Measurements from ENCODE around the gene HRH1.

Gene HRH1

GRCh38 chr3:11271986-11272904, 118.0 kb downstream of the HRH1 start, which contains the start of gene ATG7:
ATG7 (plus strand) TSS chr3:11272397; CDS start chr3:11298696, 26,299 bp downstream.
- H3K4me1 ChIP-seq (ENCODE audit: control insufficient read depth, insufficient read depth, low read length): peaks cover 10% of the 10 kb centered on the region
- H3K4me3 ChIP-seq (ENCODE audit: low read depth, low read length): peak within 1 kb of the TSS; percentile 100
- no peaks in the 10 kb centered on the region for H3K27me3 ChIP-seq (ENCODE audit: control insufficient read depth, insufficient read depth, low read length)
- 0 out of 2 replicates have a peak, but pooled peaks cover 4% of the 10 kb centered on the region for H3K9me3 ChIP-seq (ENCODE audit: control insufficient read depth, insufficient read depth, low read length)
- H3K36me3 ChIP-seq (ENCODE audit: control insufficient read depth, insufficient read depth, low read length): no peaks in the 10 kb centered on the region
- H3K9ac ChIP-seq (ENCODE audit: low read depth, low read length): peak within 1 kb of the TSS; percentile 95
- H3K27ac ChIP-seq (ENCODE audit: low read depth, low read length): peak within 1 kb of the TSS; percentile 82

- H3K9me3 ChIP-seq (ENCODE audit: control insufficient read depth, insufficient read depth, low read length): 0 out of 2 replicates have a peak, but pooled peaks cover 4% of the 10 kb centered on the region
- H3K27ac ChIP-seq (ENCODE audit: low read depth, low read length): peak overlapping the region; percentile 82
- peak overlapping the region; percentile 100 for H3K4me3 ChIP-seq (ENCODE audit: low read depth, low read length)
- H3K27me3 ChIP-seq (ENCODE audit: control insufficient read depth, insufficient read depth, low read length): no peaks in the 10 kb centered on the region
- H3K4me1 ChIP-seq (ENCODE audit: control insufficient read depth, insufficient read depth, low read length): peaks cover 10% of the 10 kb centered on the region
- no peaks in the 10 kb centered on the region for H3K36me3 ChIP-seq (ENCODE audit: control insufficient read depth, insufficient read depth, low read length)
- peak overlapping the region; percentile 95 for H3K9ac ChIP-seq (ENCODE audit: low read depth, low read length)
Measured at GRCh38 chr3:11272906-11273574, 118.7 kb downstream of the HRH1 start.

DNA sequence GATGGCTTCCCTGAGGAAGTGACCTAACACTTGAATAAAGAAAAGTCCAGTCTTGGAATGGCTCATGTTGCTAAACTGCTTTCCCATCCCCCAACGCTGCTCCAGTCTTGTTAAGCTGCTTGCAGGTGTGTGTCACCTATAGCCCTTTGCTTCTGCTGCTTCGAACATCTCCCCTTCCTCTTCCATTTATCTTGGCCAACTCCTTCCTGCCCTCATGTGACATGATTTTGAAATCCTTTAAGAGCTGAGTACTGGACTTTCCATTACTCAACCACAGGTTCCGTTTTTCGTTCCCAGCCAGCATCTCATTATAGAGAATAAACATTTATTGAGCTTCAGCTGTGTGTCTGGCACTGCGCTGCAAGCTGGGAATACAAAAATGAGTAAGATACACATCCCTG, 119.6 kb downstream of the HRH1 start:
- Histone ChIP-seq H3K9ac (ENCODE audit: low read depth, low read length) (no peak overlapping the region), H3K27ac (ENCODE audit: low read depth, low read length) (no peak overlapping the region), H3K9me3 (ENCODE audit: control insufficient read depth, insufficient read depth, low read length) (0 out of 2 replicates have a peak, but pooled peaks cover 4% of the 10 kb centered on the region), H3K36me3 (ENCODE audit: control insufficient read depth, insufficient read depth, low read length) (no peaks in the 10 kb centered on the region), H3K4me1 (ENCODE audit: control insufficient read depth, insufficient read depth, low read length) (peaks cover 10% of the 10 kb centered on the region), H3K4me3 (ENCODE audit: low read depth, low read length) (no peak overlapping the region), H3K27me3 (ENCODE audit: control insufficient read depth, insufficient read depth, low read length) (no peaks in the 10 kb centered on the region)

- Histone ChIP-seq H3K4me1 (ENCODE audit: control insufficient read depth, insufficient read depth, low read length) (peaks cover 10% of the 10 kb centered on the region), H3K9ac (ENCODE audit: low read depth, low read length) (no peak overlapping the region), H3K9me3 (ENCODE audit: control insufficient read depth, insufficient read depth, low read length) (0 out of 2 replicates have a peak, but pooled peaks cover 4% of the 10 kb centered on the region), H3K36me3 (ENCODE audit: control insufficient read depth, insufficient read depth, low read length) (no peaks in the 10 kb centered on the region), H3K4me3 (ENCODE audit: low read depth, low read length) (no peak overlapping the region), H3K27me3 (ENCODE audit: control insufficient read depth, insufficient read depth, low read length) (no peaks in the 10 kb centered on the region), H3K27ac (ENCODE audit: low read depth, low read length) (no peak overlapping the region)
Measured at GRCh38 chr3:11274566-11275142, 120.4 kb downstream of the HRH1 start.

DNA sequence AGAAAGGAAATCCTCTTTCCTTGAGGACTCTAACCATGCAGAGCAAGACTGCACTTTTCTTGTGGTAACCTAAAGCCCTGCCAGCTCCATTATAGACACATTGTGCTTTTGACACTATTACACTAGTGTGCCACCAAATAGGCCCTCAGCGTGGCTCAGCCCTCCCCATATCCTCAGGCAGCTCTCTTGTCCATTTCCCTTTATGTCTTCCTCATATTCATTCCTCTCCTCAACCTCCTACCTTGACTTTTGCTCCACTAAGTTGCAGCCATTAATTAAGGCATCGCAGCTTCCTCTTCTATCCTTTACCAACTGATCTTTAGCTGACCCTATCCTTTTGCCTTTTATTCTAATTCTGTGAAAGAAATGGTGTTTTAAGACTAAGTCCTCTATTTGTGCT, 121.6 kb downstream of the HRH1 start:
- Histone ChIP-seq H3K27ac (ENCODE audit: low read depth, low read length) (no peak overlapping the region), H3K9me3 (ENCODE audit: control insufficient read depth, insufficient read depth, low read length) (0 out of 2 replicates have a peak, but pooled peaks cover 4% of the 10 kb centered on the region), H3K9ac (ENCODE audit: low read depth, low read length) (no peak overlapping the region), H3K36me3 (ENCODE audit: control insufficient read depth, insufficient read depth, low read length) (no peaks in the 10 kb centered on the region), H3K4me1 (ENCODE audit: control insufficient read depth, insufficient read depth, low read length) (peaks cover 10% of the 10 kb centered on the region), H3K27me3 (ENCODE audit: control insufficient read depth, insufficient read depth, low read length) (no peaks in the 10 kb centered on the region), H3K4me3 (ENCODE audit: low read depth, low read length) (no peak overlapping the region)

DNA sequence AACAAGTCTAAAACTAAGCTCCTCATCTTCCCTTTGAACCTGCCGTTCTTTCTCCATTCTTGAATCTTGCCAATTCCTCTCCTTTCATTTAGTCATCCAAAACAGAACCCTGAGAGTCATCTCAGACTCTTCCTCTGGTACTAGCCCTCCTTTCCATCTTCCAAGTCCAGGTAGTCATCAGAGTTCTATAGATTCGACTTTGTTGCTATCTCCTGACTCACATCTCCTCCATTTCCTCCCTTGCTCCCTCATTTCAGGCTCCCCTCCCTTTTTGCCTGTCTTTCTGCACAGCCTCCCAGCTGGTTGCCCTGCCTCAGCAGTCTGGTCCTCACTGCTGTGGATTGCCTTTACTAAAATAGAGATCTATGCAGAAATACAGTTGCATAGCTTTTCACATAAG, 122.6 kb downstream of the HRH1 start:
- no peak overlapping the region for H3K27ac ChIP-seq (ENCODE audit: low read depth, low read length)
- no peak overlapping the region for H3K9ac ChIP-seq (ENCODE audit: low read depth, low read length)
- peaks cover 6% of the 10 kb centered on the region for H3K4me1 ChIP-seq (ENCODE audit: control insufficient read depth, insufficient read depth, low read length)
- H3K4me3 ChIP-seq (ENCODE audit: low read depth, low read length): no peak overlapping the region
- 0 out of 2 replicates have a peak, but pooled peaks cover 4% of the 10 kb centered on the region for H3K9me3 ChIP-seq (ENCODE audit: control insufficient read depth, insufficient read depth, low read length)
- peaks cover 2% of the 10 kb centered on the region; the same call in 1 of the 2 replicates for H3K36me3 ChIP-seq (ENCODE audit: control insufficient read depth, insufficient read depth, low read length)
- H3K27me3 ChIP-seq (ENCODE audit: control insufficient read depth, insufficient read depth, low read length): no peaks in the 10 kb centered on the region

DNA sequence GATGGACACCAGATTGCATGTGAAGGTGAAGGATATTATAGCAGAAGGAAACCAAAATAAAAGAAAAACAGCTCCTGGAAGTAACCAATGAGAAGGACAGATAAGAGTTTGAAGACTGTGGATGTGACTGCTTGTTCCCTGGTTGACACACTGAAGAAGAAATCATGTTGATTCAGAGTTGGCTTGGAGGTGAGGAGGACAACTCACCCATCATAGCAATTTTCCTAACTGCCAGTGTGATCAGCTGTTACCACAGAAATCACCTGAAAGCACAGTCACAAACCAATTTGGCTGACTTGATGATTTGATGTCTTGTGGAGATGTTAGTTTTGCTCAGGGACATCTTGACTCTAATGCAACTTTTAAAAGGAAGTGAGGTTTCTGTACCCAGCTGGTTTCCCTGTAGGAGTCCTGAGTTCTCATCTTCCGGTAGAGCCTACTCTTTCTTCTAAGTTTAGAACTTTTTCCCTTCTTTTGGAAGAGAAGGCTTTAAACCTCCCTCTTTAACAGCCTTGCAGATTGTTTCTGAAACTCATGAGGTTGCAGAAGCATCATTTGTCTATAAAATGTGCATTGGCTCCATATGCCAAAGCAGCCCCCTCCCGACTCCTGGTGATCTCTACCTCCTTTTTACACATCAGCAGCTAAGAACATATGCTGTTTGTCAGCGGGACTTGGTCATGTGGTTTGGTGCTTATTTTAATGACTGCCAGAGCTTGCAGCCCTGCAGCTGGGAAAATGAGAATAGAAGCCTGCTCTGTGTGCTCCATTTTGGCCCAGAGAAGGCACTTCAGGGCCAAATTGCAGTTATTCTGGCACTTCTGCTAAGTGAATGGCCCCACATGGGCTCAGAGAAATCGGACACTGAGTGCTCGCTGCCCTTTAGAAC, 128.2 kb downstream of the HRH1 start:
- no peaks in the 10 kb centered on the region for H3K9me3 ChIP-seq (ENCODE audit: control insufficient read depth, insufficient read depth, low read length)
- no peak overlapping the region for H3K9ac ChIP-seq (ENCODE audit: low read depth, low read length)
- H3K27me3 ChIP-seq (ENCODE audit: control insufficient read depth, insufficient read depth, low read length): no peaks in the 10 kb centered on the region
- H3K36me3 ChIP-seq (ENCODE audit: control insufficient read depth, insufficient read depth, low read length): peaks cover 14% of the 10 kb centered on the region; the same call in 1 of the 2 replicates
- H3K27ac ChIP-seq (ENCODE audit: low read depth, low read length): no peak overlapping the region
- H3K4me1 ChIP-seq (ENCODE audit: control insufficient read depth, insufficient read depth, low read length): no peaks in the 10 kb centered on the region
- H3K4me3 ChIP-seq (ENCODE audit: low read depth, low read length): no peak overlapping the region

DNA sequence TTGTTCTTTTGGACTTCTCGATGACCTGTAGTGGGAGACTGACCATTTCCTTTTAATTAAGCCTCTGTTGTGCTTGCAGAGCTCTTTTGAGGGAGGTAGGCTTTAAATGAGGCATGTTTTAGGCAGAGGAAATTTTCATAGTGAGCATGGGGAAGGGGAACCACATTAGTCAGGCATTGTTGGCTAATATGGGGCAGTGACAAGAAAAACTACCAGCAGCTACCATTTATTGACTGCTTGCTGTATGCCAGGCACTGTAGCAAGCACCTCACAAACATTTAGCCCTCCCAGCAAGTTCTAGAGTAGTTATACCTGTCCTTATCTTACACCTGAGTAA, 128.8 kb downstream of the HRH1 start:
- H3K27me3 ChIP-seq (ENCODE audit: control insufficient read depth, insufficient read depth, low read length): no peaks in the 10 kb centered on the region
- no peak overlapping the region for H3K9ac ChIP-seq (ENCODE audit: low read depth, low read length)
- H3K4me3 ChIP-seq (ENCODE audit: low read depth, low read length): no peak overlapping the region
- H3K36me3 ChIP-seq (ENCODE audit: control insufficient read depth, insufficient read depth, low read length): peaks cover 14% of the 10 kb centered on the region; the same call in 1 of the 2 replicates
- H3K9me3 ChIP-seq (ENCODE audit: control insufficient read depth, insufficient read depth, low read length): no peaks in the 10 kb centered on the region
- no peaks in the 10 kb centered on the region for H3K4me1 ChIP-seq (ENCODE audit: control insufficient read depth, insufficient read depth, low read length)
- no peak overlapping the region for H3K27ac ChIP-seq (ENCODE audit: low read depth, low read length)

DNA sequence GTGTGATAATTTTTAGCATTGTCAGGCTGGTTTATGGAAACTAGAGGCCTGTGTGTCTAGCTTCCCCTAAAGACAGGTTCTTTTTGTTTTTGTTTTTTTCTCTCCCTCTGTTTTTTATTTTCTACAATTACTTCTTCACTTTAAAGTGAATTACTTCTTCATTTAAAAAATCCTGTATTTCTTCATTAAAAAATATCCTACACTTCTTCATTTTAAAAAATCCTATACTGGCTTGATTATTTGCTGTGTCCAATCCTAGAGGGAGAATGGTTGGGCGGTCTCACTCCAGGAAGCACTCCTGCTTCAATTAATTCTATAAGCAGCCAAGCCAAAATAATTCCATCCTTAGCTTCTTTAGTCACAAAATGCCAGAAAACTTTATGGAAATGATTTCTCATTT, 129.7 kb downstream of the HRH1 start:
- Histone ChIP-seq H3K36me3 (ENCODE audit: control insufficient read depth, insufficient read depth, low read length) (peaks cover 14% of the 10 kb centered on the region; the same call in 1 of the 2 replicates), H3K27me3 (ENCODE audit: control insufficient read depth, insufficient read depth, low read length) (no peaks in the 10 kb centered on the region), H3K4me3 (ENCODE audit: low read depth, low read length) (no peak overlapping the region), H3K4me1 (ENCODE audit: control insufficient read depth, insufficient read depth, low read length) (no peaks in the 10 kb centered on the region), H3K27ac (ENCODE audit: low read depth, low read length) (no peak overlapping the region), H3K9me3 (ENCODE audit: control insufficient read depth, insufficient read depth, low read length) (no peaks in the 10 kb centered on the region), H3K9ac (ENCODE audit: low read depth, low read length) (no peak overlapping the region)

GRCh38 chr3:11285471-11285870, 131.2 kb downstream of the HRH1 start:
- H3K27ac ChIP-seq (ENCODE audit: low read depth, low read length): no peak overlapping the region
- no peak overlapping the region for H3K9ac ChIP-seq (ENCODE audit: low read depth, low read length)
- no peak overlapping the region for H3K4me3 ChIP-seq (ENCODE audit: low read depth, low read length)
- no peaks in the 10 kb centered on the region for H3K4me1 ChIP-seq (ENCODE audit: control insufficient read depth, insufficient read depth, low read length)
- no peaks in the 10 kb centered on the region for H3K27me3 ChIP-seq (ENCODE audit: control insufficient read depth, insufficient read depth, low read length)
- H3K36me3 ChIP-seq (ENCODE audit: control insufficient read depth, insufficient read depth, low read length): peaks cover 14% of the 10 kb centered on the region; the same call in 1 of the 2 replicates
- H3K9me3 ChIP-seq (ENCODE audit: control insufficient read depth, insufficient read depth, low read length): no peaks in the 10 kb centered on the region
